Measurements from ENCODE around the gene MAGEB1.

MAGEB1 gene

DNA sequence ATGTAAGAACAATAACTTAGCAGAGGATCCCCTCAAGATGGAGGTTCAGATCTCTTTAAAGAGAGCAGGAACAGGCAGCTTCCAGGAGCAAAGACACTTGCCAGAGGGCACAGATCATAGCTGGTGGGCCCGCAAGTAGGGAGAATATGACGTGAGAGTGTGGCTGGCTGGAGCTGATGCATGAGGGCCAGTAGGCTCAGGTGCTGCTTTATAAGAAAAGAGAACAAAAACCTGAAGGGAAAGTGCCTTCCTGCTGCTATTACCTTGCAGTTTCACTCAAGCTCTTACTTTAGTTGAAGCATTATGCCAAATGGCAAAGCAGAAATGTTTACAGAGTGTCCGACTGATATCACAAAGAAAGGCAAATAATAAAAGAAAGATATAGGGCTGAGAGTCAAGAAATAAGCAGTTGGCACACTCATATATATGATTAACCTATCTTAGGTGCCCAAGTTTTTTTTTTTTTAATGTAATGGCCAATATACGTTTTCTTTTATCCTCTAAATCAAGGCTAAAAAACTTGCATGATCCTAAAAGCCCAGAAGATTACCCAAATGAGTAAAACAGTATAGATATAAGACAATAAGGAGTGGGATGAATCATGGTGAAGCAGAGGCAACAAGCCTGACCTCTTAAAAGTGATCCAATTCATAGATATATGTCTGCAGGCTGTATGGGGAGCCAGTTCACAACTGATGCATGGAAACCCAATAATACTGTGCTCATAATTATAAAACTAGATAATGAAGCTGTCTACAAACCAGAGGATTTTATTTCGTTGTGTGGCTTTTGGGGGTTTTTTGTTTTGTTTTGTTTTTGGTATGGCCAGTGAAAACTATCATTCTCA, 49.7 kb downstream of the MAGEB1 start:
- DNase-seq (ENCODE audit: low read depth in 2 of 3, low spot score in 2 of 3) = no peak

DNA sequence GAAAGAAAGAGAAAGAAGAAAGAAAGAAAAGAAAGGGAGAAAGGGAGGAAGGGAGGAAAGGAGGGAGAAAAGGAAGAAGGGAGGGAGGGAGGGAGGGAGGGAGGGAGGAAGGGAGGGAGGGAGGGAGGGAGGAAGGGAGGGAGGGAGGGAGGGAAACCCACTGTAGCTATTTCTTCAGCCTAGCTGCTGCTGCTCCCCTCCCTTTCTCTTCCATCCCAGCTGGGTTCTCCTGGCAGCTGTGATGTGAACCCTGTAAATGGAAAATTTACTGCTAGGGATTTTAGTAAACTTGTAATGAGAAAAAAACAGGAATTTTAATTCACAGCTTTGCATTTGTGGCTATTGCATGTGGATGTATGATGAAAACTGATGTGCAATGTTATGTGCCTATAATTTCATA, 54.3 kb downstream of the MAGEB1 start:
- DNase-seq (ENCODE audit: low read depth in 2 of 3, low spot score in 2 of 3) = no peak
